PC-3 (cell line): Measurements from ENCODE around the gene JAML. TPM values are rescaled to one million over a fixed set of nuclear protein-coding genes. Genes with fewer than 3 reads are reported as not detected.

Experiments used
- ATAC-seq: fragments of 200-7000 bp; cut with Tn5 transposase; 2 replicates; pipeline ENCODE4 v1.9.1; 2020; ENCODE audit warnings: mild to moderate bottlenecking, moderate library complexity
- BruUV-seq: library from RNA; stranded (reverse); fragments of 400-500 nt; replicated peaks from 2 replicates; lab custom pipeline; 2021; lab: Mats Ljungman, UMichigan
- CTCF ChIA-PET: fragments of 300-600 bp; sonication (Branson Sonifier 250); formaldehyde crosslinking; loops from one replicate; lab custom pipeline; 2022; ENCODE audit warnings: antibody characterized with exemption; lab: Charles Lee
- POLR2A ChIA-PET: fragments of 300-600 bp; sonication (Branson Sonifier 250); formaldehyde crosslinking; loops from one replicate; lab custom pipeline; 2022; ENCODE audit warnings: antibody characterized with exemption; ENCODE audit not compliant: unreplicated experiment; lab: Charles Lee
- DNase-seq: peaks from one replicate; pipeline ENCODE4 v3.0.0-alpha.2; 2015
- H2AFZ ChIP-seq: fragments of 300-600 bp; sonication (generic); 2 replicates; pipeline ENCODE4 v1.6.0; 2016; ENCODE audit warnings: antibody characterized with exemption, low read length
- H3F3A ChIP-seq: fragments of 300-600 bp; sonication (generic); one replicate; pipeline ENCODE4 v1.6.0; 2017; ENCODE audit warnings: antibody characterized with exemption, low read length, control low read depth, mild to moderate bottlenecking; ENCODE audit not compliant: unreplicated experiment
- H3K27ac ChIP-seq: fragments of 300-600 bp; sonication (generic); 2 replicates; pipeline ENCODE4 v1.5.1; 2016; ENCODE audit warnings: mild to moderate bottlenecking, low read length
- H3K27me3 ChIP-seq: fragments of 300-600 bp; sonication (generic); 2 replicates; pipeline ENCODE4 v1.6.1; 2016; ENCODE audit warnings: low read length, mixed read lengths
- H3K36me3 ChIP-seq: fragments of 300-600 bp; sonication (generic); 2 replicates; pipeline ENCODE4 v1.6.1; 2016; ENCODE audit warnings: low read depth, mixed run types, low read length, mixed read lengths
- H3K4me1 ChIP-seq: fragments of 300-600 bp; sonication (generic); 2 replicates; pipeline ENCODE4 v1.5.1; 2016; ENCODE audit warnings: low read length; ENCODE audit not compliant: insufficient read depth
- H3K4me2 ChIP-seq: fragments of 300-600 bp; sonication (generic); 2 replicates; pipeline ENCODE4 v1.6.0; 2016; ENCODE audit warnings: low read length
- H3K4me3 ChIP-seq: fragments of 300-600 bp; sonication (generic); 2 replicates; pipeline ENCODE4 v1.5.1; 2016; ENCODE audit warnings: mild to moderate bottlenecking, low read length, mixed read lengths
- H3K79me2 ChIP-seq: fragments of 300-600 bp; sonication (generic); 2 replicates; pipeline ENCODE4 v1.6.1; 2017; ENCODE audit warnings: low read length, mixed read lengths
- H3K9ac ChIP-seq: fragments of 300-600 bp; sonication (generic); 2 replicates; pipeline ENCODE4 v1.6.0; 2016; ENCODE audit warnings: mild to moderate bottlenecking, low read length
- H3K9me2 ChIP-seq: fragments of 300-600 bp; sonication (generic); replicated peaks from 2 replicates; pipeline ENCODE4 v1.6.1; 2016; ENCODE audit warnings: mixed run types, low read length, mixed read lengths
- H3K9me3 ChIP-seq: fragments of 300-600 bp; sonication (generic); 2 replicates; pipeline ENCODE4 v1.6.1; 2016; ENCODE audit warnings: low read length, mixed read lengths
- H4K20me1 ChIP-seq: fragments of 300-600 bp; sonication (generic); 2 replicates; pipeline ENCODE4 v1.6.1; 2016; ENCODE audit warnings: low read length, mixed read lengths
- EZH2 ChIP-seq: fragments of 300-600 bp; sonication (generic); IDR thresholded peaks from one replicate; pipeline ENCODE4 v1.6.1; 2017; ENCODE audit warnings: antibody characterized with exemption, mild to moderate bottlenecking, low read length; ENCODE audit not compliant: unreplicated experiment
- EZH2phosphoT487 ChIP-seq: fragments of 300-600 bp; sonication (generic); IDR thresholded peaks from 2 replicates; pipeline ENCODE4 v1.6.1; 2018; ENCODE audit warnings: mild to moderate bottlenecking, antibody characterized with exemption, low read length, borderline replicate concordance
- intact Hi-C: fragments of 100-400 bp; cut with micrococcal nuclease; formaldehyde crosslinking; loops from 2 replicates; pipeline ENCODE4 v1.9.0; 2023
- total RNA-seq: library from RNA; depleted of rRNA; stranded (reverse); fragments of >200 nt; gene quantifications from 2 replicates; pipeline ENCODE4 v1.2.3, GENCODE V29; 2014
- TF ChIP-seq, protein P1 (sequence below): fragments of 300-600 bp; sonication (generic); conservative IDR thresholded peaks from 2 replicates; pipeline ENCODE4 v1.5.1; 2017; ENCODE audit warnings: antibody characterized with exemption, low read depth, mild to moderate bottlenecking, low read length

The JAML gene
- total RNA-seq, 1 experiment from 2014 or later = not detected

- H2AFZ ChIP-seq = no peak overlapping the region
- peaks cover 20% of the 10 kb centered on the region for H3K79me2 ChIP-seq
- TF ChIP-seq, protein P1, sequence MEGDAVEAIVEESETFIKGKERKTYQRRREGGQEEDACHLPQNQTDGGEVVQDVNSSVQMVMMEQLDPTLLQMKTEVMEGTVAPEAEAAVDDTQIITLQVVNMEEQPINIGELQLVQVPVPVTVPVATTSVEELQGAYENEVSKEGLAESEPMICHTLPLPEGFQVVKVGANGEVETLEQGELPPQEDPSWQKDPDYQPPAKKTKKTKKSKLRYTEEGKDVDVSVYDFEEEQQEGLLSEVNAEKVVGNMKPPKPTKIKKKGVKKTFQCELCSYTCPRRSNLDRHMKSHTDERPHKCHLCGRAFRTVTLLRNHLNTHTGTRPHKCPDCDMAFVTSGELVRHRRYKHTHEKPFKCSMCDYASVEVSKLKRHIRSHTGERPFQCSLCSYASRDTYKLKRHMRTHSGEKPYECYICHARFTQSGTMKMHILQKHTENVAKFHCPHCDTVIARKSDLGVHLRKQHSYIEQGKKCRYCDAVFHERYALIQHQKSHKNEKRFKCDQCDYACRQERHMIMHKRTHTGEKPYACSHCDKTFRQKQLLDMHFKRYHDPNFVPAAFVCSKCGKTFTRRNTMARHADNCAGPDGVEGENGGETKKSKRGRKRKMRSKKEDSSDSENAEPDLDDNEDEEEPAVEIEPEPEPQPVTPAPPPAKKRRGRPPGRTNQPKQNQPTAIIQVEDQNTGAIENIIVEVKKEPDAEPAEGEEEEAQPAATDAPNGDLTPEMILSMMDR = no peak
- TF ChIP-seq EZH2 = no peak
- no peak for TF ChIP-seq EZH2phosphoT487
- H4K20me1 ChIP-seq = no peaks in the 10 kb centered on the region
- DNase-seq (no peak), ATAC-seq (no peak)
- intact Hi-C loops = no loop called here
- no peak overlapping the region for H3K4me3 ChIP-seq
- no TSS peak for BruUV-seq
- no peak overlapping the region for H3K27ac ChIP-seq
- CTCF ChIA-PET = interaction anchor here (0.6 kb wide), 1 partner anchor 45 kb away, joined by 5 read pairs; no protein-coding TSS in a partner anchor
- no peaks in the 10 kb centered on the region for H3K9me3 ChIP-seq
- no peak overlapping the region for H3K4me2 ChIP-seq
- peaks cover 53% of the 10 kb centered on the region for H3K4me1 ChIP-seq
- no peaks in the 10 kb centered on the region for H3K27me3 ChIP-seq
- H3F3A ChIP-seq = peaks cover 4% of the 10 kb centered on the region
- POLR2A ChIA-PET = no interaction called here
- H3K36me3 ChIP-seq = no peaks in the 10 kb centered on the region
- no peak overlapping the region for H3K9ac ChIP-seq
- no peaks in the 10 kb centered on the region for H3K9me2 ChIP-seq
Observed at GRCh38 chr11:118243993-118244762, 19.4 kb upstream of the JAML start.

- H3K9me2 ChIP-seq = no peaks in the 10 kb centered on the region
- no peak overlapping the region for H3K9ac ChIP-seq
- no peaks in the 10 kb centered on the region for H3K9me3 ChIP-seq
- no peaks in the 10 kb centered on the region for H3K27me3 ChIP-seq
- CTCF ChIA-PET = no interaction called here
- DNase-seq (no peak), ATAC-seq (no peak)
- peaks cover 53% of the 10 kb centered on the region for H3K4me1 ChIP-seq
- H3K36me3 ChIP-seq = no peaks in the 10 kb centered on the region
- POLR2A ChIA-PET = no interaction called here
- no peak overlapping the region for H3K4me3 ChIP-seq
- peaks cover 4% of the 10 kb centered on the region for H3F3A ChIP-seq
- H3K4me2 ChIP-seq = no peak overlapping the region
- BruUV-seq = no TSS peak
- intact Hi-C loops = no loop called here
- TF ChIP-seq EZH2 (no peak), EZH2phosphoT487 (no peak)
- TF ChIP-seq, protein P1 = no peak
- H2AFZ ChIP-seq = no peak overlapping the region
- no peaks in the 10 kb centered on the region for H4K20me1 ChIP-seq
- H3K79me2 ChIP-seq = peaks cover 9% of the 10 kb centered on the region
- H3K27ac ChIP-seq = no peak overlapping the region
Observed at GRCh38 chr11:118243161-118243560, 18.4 kb upstream of the JAML start.

GRCh38 chr11:118241764-118242098 lies 16.9 kb upstream of the JAML start:
- H3K9me2 ChIP-seq = no peaks in the 10 kb centered on the region
- H3K4me3 ChIP-seq = peak overlapping the region; percentile 42
- H3K9ac ChIP-seq = 0 out of 2 replicates have a peak overlapping the region, but pooled peaks have one; percentile 8
- POLR2A ChIA-PET = no interaction called here
- DNase-seq (no peak), ATAC-seq (no peak)
- BruUV-seq = no TSS peak
- no peak for TF ChIP-seq EZH2
- no peak for TF ChIP-seq EZH2phosphoT487
- TF ChIP-seq, protein P1 = no peak
- peaks cover 9% of the 10 kb centered on the region for H3K79me2 ChIP-seq
- H3K9me3 ChIP-seq = no peaks in the 10 kb centered on the region
- H2AFZ ChIP-seq = no peak overlapping the region
- CTCF ChIA-PET = interaction anchor here (0.6 kb wide), 1 partner anchor 43 kb away, joined by 6 read pairs; no protein-coding TSS in a partner anchor
- no peaks in the 10 kb centered on the region for H4K20me1 ChIP-seq
- intact Hi-C loops = no loop called here
- peak overlapping the region; percentile 75 for H3K27ac ChIP-seq
- no peaks in the 10 kb centered on the region for H3K27me3 ChIP-seq
- H3K36me3 ChIP-seq = no peaks in the 10 kb centered on the region
- peak overlapping the region; percentile 72 for H3K4me2 ChIP-seq
- H3F3A ChIP-seq = peaks cover 4% of the 10 kb centered on the region
- H3K4me1 ChIP-seq = peaks cover 43% of the 10 kb centered on the region
